ENCODE measurements around the gene RYR1.
"Not testable (repeated sequence)": the region's sequence is repeated elsewhere in the genome, so short reads cannot be mapped to it uniquely, and the experiment has no call there.

RYR1 gene

DNA sequence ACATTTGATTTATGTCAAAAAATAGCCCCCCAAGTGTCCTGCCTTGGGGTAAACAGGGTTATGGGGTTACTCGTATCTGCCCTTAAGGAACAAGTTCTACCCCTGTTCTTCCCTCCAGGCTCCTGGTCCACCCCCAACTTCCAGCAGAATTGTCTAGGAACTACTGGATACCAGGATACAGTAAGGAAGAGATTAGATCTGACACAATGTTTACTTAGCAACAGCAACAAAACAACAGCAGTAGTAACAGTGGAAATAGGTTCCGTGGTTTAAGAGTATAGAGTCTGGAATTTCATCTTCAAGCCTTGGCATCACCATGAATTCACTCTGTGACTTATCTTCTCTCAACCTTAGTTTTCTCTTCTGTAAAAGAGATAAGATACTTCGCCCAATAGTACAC lies 32.3 kb upstream of the RYR1 start:
- DNase-seq = no peak

DNA sequence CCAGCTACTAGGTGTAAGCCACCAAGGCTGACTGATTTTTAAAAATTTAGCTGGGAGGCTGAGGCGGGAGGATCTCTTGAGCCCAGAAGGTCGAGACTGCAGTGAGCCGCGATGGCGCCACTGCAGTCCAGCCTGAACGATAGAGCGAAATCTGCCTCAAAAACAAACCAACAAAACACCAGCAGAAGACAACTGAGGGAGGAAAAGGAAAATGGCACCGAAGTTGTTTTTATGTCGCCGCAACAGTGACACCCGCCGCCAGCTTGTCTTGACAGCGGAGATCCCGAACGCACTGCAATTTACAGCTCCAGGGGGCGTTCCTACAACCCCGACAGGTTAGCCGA lies 30.9 kb upstream of the RYR1 start:
- no peak for DNase-seq

DNA sequence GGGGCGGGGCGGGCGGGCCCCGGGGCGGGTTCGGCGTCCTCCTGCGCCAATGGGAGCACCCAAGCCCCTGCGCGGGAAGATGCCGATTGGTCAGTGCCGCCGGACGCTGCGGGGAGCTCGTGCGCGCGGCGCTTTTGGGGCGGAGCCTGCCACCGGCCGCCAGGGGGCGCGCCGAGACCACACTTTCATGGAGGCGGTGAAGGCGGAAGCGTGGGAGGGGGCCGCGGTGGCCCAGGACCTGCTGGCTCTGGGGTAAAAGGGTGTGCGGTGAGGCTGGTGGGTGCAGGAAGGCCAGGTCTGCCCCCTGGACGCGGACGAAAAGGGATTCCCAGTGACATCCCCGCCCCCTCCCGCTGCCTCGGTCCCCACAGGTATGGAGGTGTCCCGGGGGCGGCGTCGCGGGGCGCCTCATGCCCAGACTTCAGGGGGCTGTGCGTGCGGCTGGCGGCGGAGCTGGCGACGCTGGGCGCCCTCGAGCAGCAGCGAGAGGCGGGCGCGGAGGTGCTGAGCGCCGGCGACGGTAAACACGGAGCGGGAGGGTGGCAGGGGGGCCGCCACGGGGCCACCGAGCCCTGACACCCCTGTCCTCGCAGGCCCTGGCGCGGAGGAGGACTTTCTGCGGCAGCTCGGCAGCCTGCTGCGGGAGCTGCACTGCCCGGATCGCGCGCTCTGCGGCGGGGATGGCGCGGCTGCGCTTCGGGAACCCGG lies 30.4 kb upstream of the RYR1 start, which contains the start of gene FAM98C:
Gene FAM98C (plus strand): TSS at position 127 of the 708 bp plus-strand sequence. CDS start 61 bp downstream, at position 188.
- DNase-seq = no peak

DNA sequence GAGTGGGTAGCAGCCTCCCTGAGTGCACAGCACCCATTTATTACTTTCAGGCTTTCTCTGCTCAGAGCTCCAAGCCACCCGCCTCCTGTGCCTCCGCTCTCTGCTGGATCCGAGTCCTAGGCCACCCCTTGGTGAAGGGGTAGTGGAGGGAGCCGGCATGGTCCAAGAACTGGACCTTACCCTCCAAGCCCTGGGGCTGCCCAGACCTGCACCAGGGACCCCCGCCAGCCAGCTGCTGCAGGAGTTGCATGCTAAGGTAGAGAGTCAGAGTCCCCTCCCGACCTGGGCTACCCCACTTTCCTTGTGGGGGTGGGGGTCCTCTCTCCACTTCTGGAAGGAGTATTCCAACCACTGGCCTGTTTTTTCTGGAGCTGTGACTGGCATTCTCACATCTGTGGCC lies 28.6 kb upstream of the RYR1 start:
- DNase-seq = no peak

DNA sequence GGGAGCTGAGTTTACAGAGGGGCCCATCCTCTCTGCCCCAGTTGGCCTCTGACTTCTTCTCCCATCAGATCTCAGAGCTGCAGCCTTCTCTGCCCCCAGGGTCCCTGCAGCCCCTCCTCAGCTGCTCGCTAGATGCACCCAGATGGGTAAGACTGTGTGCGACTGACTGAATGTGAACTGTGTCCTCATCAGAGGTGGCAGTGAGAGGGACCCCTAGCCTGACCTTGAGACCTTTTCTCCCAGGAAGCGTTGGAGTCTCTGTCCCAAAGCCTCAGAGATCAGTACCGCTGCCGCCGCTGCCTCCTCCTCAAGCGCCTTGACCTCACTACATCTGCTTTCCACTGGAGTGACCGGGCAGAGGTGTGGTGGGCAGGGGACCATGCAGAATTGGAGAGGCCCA lies 28.2 kb upstream of the RYR1 start:
- DNase-seq = no peak

DNA sequence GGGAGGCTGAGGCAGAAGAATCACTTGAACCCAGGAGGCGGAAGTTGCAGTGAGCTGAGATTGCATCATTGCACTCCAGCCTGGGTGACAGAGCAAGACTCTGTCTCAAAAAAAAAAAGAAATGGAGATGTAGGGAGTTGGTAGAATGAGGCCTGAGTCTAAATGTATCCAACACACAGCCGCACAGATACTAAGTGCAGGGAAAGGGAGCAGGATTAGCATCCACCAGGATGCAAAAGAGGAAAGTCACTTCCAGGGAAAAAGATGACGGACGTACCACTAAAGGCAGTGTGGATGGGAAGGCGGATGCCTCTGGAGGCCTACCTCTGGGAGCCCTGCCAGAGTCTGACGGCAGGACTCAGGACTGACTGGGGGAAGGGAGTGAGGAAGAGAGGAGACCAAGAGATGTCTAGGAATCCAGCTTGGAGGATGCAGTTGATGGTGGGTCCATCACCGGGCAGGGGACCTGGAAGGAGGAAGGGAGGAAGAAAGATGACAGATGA lies 23.8 kb upstream of the RYR1 start:
- no peak for DNase-seq

DNA sequence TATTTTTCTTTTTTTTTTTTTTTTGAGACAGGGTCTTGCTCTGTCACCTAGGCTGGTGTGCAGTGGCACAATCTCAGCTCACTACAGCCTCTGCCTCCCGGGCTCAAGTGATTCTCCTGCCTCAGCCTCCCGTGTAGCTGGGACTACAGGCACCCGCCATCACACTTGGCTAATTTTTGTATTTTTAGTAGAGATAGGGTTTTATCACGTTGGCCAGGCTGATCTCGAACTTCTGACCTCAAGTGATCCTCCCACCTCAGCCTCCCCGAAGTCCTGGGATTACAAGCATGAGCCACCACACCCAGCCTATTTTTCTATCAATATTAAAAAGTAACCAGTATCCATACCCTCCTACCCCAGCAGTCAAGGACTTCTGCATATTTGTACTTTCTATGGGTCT lies 23.1 kb upstream of the RYR1 start:
- DNase-seq = not testable (repeated sequence)

DNA sequence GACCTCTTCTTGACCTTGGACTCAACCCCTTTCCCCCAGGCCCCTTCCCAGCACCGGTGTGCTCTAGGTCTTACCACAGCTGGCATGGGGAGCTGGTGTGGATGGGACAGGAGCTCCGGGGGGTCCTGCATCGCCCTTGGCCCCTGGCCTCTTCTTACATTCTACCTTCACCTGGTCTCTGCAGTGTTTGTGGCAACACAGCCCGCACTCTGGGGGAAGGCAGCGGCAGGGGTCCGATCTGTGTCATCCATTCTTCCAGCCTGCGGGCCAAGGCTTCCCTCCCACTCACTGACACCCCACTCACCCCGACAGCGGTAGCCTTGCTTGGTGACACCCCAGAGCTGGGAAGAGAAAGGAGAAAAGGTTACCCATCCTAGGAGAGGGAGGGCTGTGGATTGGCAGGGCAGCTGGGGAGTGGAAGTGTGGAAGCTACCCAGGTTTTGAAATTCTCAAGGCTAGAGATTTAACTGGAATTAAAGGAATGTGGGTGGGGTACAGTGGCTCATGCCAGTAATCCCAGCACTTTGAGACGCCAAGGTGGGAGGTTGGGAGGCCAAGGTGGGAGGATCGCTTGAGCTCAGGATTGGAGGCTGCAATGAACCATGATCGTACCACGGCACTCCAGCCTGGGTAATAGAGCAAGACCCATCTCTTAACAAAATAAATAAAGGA lies 22.3 kb upstream of the RYR1 start:
- no peak for DNase-seq

DNA sequence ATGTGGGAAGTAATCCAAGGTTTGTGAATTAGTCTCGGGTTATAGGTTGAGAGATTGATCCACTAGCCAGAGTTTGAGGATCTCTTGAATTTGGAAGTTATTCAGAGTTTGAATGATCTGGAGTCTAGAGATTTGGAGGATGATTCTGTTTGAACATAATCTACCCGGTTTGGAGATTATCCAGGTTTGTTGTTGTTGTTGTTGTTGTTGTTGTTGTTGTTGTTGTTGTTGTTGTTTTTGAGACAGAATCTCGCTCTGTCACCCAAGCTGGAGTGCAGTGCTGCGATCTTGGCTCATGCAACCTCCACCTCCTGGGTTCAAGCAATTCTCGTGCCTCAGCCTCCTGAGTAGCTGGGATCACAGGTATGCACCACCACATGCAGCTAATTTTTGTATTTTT lies 21.6 kb upstream of the RYR1 start:
- DNase-seq = not testable (repeated sequence)

DNA sequence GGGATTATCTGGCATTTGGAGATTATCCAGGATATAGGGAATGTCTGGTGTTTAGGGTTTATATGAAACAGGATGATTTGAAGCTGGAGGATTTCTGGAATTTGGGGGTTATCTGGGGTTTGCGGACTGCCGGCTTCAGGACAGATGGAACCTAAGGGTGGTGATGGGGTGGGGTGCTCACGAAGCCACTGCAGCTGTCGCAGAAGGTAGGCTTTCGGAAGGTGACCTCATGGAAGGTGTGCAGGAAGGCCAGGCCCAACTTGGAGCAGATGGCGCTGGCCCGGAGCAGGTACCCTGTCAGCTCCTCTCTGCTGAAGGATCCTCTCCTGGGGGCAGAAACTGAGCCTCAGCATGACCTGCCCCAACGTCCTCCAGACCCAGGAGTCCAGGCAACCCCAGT lies 21.0 kb upstream of the RYR1 start:
- no peak for DNase-seq

DNA sequence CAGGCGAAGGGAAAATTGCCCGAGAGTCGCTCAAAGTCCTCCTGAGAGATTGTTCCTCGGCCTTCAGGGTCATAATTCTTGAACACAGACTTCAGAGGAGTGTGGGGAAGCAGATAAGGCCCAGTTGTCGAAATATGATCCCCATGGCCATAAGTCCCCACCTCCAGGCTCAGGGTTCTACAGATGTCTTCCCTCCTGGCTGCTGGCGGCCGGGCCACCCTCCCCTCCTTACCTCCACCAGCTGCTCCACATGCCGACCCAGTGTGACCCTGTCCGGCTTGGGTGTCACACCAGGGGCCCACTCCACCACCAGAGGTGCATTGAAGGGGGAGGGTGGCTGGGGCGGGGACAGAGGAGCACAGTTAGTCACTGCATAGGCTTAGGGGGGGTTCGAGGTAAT lies 20.5 kb upstream of the RYR1 start:
- DNase-seq = no peak

DNA sequence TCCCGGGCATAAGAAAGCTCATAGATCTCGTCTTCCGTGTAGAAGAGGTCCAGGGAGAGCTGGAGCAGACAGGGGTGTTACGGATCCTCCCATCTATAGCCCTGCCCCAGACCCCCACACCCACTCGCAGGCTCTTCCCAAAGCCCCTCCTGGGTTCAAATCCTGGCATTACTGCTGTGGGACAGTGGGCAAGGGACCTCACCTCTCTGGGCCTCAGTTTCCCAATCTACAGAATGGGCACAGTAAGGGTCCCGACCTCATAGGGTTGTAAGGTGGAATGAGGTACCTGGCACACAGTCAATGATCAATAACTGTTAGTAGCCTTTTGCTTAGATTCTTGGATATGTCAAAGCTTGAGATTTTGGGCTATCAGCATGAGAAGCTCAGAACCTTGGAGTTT lies 20.1 kb upstream of the RYR1 start:
- no peak for DNase-seq

DNA sequence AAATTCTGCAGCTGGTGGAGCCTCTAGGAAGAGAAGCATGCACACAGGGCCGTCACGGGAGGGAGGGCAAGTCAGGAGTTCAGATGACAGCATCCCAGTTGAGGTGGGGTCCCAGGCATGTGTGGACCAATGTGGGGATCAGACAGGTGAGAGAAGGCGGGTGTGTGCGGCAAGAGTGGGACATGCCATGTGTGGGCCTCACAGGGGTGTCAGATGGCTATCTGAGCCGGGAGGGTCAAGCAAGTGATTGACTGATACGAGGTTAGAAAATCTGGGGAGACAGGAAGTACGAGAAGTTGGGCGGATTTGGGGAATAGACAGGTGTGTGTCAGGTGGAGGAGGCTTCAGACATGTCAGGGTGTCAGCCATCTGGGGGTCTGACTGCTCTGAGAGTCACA lies 16.3 kb upstream of the RYR1 start:
- no peak for DNase-seq

DNA sequence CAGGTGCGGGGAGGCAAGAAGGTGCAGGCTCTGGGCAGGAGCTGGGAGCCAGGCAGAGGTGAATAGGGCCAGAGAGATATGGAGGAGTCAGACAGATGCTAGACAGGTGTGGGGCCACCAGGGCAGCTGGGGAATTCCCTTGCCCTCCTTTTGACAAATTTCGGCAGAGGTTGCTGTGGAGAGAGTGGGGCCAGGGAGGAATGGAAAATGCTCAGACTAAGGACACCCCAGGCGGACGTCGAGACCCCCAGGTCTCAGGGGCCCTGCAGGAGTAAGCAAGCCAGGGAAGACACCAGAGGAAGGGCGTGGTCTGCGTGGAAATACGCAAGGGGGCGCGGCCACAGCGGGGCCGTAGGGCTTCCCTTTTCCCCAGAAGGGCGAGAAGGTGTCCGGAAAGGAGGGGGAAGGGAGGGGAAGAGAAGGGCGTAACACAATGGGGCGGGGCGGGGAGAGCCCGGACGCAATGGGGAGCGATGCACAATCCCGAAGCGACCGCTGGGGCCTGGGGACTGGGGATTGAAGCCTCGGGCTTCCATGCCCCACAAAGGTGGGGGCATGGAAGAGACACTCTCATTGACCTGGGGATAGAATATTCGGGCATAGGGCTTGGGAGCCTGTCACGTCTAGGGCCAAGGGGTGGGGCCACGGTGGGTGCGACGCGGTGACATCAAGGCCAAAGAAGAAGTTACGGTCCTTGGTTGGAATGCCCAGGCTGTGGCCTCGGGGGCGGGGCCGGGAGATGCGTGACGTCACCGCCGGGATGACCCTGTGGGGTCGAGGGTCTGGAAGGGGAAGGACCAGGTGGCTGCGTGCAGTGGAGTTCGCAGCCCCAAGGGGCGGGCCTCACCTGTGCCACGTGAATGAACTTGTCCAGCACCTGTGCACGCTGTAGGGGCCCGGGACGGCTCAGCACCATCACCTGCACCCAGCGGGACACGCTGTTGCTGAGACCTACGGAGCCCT lies 15.7 kb upstream of the RYR1 start:
- DNase-seq = no peak

DNA sequence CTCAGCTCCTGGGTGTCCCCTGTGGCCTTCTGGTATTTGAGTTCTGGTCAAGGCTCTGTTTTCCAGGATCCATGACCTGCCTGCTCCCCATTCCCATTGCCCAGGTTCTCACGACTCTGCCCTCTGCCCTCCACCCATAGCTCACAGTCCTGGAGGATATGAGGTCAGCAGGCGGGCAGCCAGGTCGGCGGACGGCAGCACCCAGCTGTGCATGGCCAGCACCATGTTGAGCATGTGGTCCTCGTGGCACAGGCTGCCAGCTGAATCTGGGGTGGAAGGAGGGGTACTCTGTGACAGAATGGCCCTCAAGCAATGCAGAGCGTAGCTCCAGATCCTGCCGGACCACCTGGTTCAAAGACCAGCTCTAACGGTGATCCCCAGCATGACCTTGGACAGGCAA lies 12.6 kb upstream of the RYR1 start:
- DNase-seq = no peak

DNA sequence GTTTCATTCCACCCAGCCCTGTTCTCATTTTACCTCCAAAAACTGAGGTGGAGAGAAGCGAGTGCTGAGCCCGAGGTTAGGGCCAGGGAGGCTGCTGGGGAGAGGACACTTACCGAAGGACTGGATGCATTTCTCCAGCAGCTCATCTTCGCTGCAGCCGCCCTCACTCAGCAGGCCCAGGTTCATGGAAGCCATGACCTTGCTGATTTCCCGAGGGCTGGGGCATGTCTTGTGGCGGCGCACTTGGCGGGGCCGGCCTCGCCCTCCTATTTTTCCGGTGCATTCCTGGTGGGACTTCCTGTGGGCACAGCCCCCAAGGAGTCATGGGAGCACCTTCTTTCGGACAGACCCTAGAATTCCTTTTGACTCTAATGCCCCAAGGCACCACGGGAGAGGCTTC lies 11.6 kb upstream of the RYR1 start:
- no peak for DNase-seq

DNA sequence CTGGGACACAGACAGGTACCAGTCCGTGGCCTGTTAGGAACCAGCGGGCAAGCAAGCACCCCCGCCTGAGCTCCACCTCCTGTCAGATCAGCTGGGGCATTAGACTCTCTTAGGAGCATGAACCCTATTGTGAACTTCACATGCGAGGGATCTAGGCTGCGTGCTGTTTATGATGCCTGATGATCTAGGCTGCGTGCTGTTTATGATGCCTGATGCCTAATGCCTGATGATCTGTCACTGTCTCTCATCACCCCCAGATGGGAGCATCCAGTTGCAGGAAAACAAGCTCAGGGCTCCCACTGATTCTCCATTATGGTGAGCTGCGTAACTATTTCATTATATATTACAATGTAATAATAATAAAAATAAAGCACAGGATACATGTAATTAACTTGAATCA lies 11.1 kb upstream of the RYR1 start:
- DNase-seq = no peak

DNA sequence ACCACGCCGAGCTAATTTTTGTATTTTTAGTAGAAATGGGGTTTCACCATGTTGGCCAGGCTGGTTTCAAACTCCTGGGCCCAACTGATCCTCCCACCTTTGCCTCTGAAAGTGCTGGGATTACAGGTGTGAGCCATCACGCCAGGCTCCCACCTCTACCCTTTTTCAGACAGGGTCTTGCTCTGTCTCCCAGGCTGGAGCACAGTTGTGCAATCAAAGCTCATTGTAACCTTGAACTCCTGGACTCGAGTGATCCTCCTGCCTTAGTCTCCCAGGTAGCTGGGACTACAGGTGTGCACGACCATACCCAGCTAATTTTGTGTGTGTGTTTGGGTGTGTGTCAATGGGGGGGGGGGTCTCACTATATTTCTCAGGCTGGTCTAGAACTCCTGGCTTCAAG lies 9.2 kb upstream of the RYR1 start:
- no peak for DNase-seq

DNA sequence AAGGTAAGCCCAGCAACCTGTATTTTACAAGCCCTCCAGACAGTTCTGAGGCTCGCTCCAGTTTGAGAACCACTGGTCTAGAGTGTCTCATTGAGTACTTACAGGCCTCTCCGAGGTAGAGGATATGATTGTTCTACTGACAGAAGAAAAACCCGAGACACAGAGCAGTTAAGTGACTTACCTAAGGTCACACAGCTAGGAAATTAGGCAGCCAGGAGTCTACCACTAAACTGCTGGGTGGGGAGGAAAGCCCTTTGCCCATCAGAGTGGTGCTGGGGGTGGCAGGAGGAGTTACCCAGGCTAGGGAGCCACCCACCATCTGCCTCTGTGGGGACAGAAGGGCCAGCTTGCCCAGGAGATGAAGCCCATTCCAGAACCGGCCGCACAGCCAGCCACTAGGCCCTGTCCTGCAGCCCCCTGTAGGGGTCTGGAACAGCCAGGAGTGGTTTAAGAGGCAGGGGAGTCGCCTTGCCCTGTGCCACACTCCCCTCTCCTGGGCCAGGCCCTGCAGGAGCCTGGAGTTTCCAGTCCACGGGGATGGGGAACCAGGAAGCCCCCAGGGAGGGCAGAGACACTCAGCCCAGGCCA lies 8.2 kb upstream of the RYR1 start:
- DNase-seq = no peak

DNA sequence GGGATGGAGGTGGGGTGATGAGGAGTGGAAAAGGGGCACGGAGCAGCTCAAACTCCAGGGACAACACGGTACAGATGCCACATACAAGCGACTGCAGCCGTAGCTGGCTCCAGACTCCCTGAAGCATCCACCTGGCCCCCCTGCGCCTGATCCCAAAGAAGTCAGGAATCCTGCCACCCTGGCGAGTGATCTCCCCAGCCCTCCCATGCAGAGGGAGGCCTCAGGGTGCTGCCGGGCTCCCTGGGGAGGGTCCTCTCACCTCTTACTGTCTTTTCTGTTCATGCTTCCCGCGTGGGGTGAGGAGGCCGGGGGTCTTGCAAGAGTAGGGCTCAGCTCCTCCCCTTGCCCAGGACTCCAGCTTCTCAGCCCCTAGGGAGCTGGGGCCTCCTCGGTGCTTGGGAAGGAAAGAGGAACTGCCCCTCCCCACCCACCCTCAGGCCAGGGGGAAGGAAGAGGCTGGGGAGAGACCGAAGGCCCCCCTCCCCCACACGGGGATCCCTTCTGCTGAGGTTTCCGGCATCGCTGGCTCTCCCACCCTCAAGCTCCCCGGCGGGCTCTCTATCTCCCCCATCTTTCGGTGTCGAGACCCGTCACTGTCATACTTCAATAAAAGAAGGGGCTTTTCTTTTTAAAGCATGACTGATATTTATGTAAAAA lies 7.6 kb upstream of the RYR1 start, which contains the start of gene RASGRP4:
Gene RASGRP4 (minus strand): TSS at position 410 of the 657 bp plus-strand sequence. CDS start 128 bp downstream, at position 282.
- no peak for DNase-seq

DNA sequence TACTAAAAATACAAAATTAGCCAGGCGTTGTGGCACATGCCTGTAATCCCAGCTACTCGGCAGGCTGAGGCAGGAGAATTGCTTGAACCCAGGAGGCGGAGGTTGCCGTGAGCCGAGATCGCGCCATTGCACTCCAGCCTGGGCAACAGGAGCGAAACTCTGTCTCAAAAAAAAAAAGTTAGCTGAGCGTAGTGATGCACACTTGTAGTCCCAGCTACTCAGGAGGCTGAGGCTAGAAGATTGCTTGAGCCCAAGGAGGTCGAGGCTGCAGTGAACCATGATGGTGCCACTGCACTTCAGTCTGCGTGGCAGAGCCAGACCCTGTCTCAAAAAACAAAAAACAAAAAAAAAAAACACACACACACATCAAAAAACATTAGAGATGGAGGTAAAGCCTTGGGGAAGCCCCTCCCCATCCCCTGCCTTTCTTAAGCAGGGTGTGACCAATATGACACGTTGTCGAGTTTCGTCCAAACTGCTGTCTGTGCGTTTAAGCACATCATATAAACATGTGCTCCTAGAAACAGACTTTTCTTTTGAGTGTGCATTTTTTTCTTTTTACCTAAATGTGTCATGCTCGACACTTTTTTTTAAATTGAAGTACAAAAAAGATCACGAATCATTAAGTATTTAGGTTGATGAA lies 6.3 kb upstream of the RYR1 start:
- DNase-seq = not testable (repeated sequence)

All from cortex of kidney (tissue), 1 donor.